GM23338 (cell line): ENCODE data around the gene TBC1D17.

Experiments
- CTCF ChIP-seq, 2 experiments: fragments of 200-600 bp in 1 of 2; sonication (generic) in 1 of 2; conservative IDR thresholded peaks; 2 replicates each; pipeline versions ENCODE4 v1.5.1 to v1.6.1; 2016 to 2017; ENCODE audit warnings: antibody characterized with exemption in 2 of 2, low read depth in 2 of 2, mild to moderate bottlenecking in 2 of 2, moderate library complexity in 1 of 2
- EZH2 ChIP-seq: fragments of 200-600 bp; sonication (generic); IDR thresholded peaks from one replicate; pipeline ENCODE4 v1.8.0; 2017; ENCODE audit warnings: antibody characterized with exemption, mild to moderate bottlenecking, low read depth; ENCODE audit not compliant: unreplicated experiment
- POLR2AphosphoS5 ChIP-seq: IDR thresholded peaks from 2 replicates; pipeline ENCODE4 v1.6.1; 2016; ENCODE audit warnings: antibody characterized with exemption, low read depth
- REST ChIP-seq: IDR thresholded peaks from one replicate; pipeline ENCODE4 v1.6.1; 2018; ENCODE audit warnings: antibody characterized with exemption; ENCODE audit not compliant: unreplicated experiment

- TF ChIP-seq CTCF (conservative IDR thresholded peaks at IDR 0.05; ENCODE audit: low read depth in 2 of 2), result no peak
- no peak for TF ChIP-seq REST
- TF ChIP-seq EZH2, result no peak
- TF ChIP-seq POLR2AphosphoS5, result no peak
These were observed 29.5 kb upstream of the TBC1D17 start for GRCh38 chr19:49847731-49848696.
